Activated T-cell treated with anti-CD3 and anti-CD28 coated beads, Interleukin-2, amount 50 U/mL, for 24 hours (primary cell): ENCODE data around the gene ADNP2.
A peak's percentile ranks its signal among the peaks of the same experiment; 100 is the strongest.
"Not testable (repeated sequence)": the region's sequence is repeated elsewhere in the genome, so short reads cannot be mapped to it uniquely, and the experiment has no call there.

Experiments used
- DNase-seq: peaks from one replicate; pipeline ENCODE4 v3.0.0-alpha.2; 2020
- H3K27ac Mint-ChIP-seq: 2 replicates; pipeline ENCODE4 v1.8.0; 2020; ENCODE audit warnings: mild to moderate bottlenecking, mixed read lengths
- H3K27me3 Mint-ChIP-seq: 2 replicates; pipeline ENCODE4 v1.8.0; 2020; ENCODE audit warnings: mixed read lengths
- H3K36me3 Mint-ChIP-seq: 2 replicates; pipeline ENCODE4 v1.8.0; 2020; ENCODE audit warnings: low read depth, mixed read lengths
- H3K4me1 Mint-ChIP-seq: 2 replicates; pipeline ENCODE4 v1.8.0; 2020; ENCODE audit warnings: low read depth, mixed read lengths
- H3K4me3 Mint-ChIP-seq: 2 replicates; pipeline ENCODE4 v1.8.0; 2020; ENCODE audit warnings: mild to moderate bottlenecking, moderate library complexity, mixed read lengths
- H3K9me3 Mint-ChIP-seq: 2 replicates; pipeline ENCODE4 v1.8.0; 2020; ENCODE audit warnings: mixed read lengths

ADNP2 gene

DNA sequence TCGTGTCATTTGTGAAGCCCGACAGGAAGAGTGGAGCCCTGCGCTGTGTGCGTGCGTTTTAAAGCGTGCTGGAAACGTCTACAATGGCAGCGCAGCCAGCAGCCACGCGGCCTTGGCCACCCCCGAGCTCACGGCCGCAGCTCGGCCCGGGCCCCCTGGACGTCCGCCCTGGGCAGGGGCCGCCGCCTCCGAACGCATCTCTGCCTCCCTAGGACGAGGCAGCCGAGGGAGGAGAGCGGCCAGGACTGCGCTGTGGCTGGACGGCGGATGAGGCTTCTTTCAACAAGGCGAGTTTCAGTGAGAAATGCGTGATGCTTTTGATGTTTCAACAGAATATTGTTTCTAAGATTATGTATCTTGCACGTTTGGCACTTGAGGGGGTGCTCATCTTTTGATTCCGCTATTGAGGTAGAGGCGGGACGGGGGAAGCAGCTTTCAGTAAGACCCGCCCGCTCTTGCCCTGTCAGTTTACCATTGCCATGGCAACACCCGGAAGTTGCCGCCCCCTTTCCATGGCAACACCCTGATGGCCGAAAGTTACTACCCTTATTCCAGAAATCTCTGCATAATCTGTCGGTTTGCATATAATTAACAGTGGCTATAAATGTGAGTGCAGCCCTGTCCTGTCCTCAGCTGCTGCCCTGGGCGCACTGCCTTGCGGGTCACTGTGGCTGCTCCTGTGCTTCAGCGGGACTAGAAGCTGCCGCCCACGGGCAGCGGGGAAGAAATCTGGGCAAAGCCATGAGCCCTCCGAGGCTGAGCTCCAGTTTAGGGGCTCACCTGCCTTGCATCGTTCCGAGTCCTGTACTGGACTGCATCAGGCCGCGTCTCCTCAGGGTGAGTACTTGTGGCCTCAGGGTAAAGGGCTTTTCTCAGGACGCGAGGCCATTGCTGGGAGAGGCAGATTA is 38.6 kb downstream of the ADNP2 start:
- Mint-ChIP-seq H3K9me3 (no peaks in the 10 kb centered on the region), H3K4me1 (peaks cover 27% of the 10 kb centered on the region), H3K4me3 (peak overlapping the region; percentile 77), H3K27me3 (peaks cover 18% of the 10 kb centered on the region), H3K27ac (peak overlapping the region; percentile 56), H3K36me3 (peaks cover 21% of the 10 kb centered on the region)
- peak; percentile 80 for DNase-seq

DNA sequence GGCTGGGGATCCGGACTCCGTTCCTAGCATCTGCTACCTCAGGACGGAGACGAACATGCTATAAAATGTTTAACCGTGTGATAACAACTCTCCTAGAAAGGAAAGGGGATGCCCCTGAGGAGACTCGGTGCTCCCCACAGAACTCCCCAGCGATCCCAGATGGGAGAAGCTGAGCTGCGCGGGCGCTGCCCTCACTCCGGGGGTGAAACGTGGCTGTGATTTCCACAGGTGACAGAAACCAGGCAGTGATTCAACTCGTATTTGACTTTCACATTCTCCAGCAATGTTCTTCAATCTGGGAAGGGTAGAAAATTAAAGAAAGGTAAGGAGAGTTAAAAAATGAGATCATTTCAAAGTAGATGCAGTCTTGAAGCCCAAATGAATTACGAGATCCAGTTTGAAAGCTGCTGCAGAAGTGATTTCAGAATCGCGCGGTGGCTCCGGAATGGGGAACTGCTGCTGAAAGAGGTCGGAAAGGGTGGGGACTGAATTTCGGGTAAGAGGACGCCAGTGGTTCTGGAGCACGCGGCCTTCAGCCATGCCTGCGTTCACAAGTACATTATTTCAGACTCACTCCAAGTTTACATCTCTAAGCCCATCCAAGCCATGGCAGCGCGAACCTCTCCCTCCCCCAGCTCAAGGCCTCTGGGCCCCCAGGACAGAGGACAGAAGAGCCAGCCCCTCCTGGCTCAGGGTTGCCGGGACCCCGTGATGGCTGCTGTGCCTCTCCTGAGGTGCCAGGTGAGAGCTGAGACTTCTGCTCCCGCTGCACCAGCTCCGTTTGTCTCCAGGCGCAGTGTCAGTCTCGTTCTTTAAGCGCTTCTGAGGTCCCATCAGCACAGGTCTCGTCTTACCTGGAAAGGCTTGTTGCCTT is 39.5 kb downstream of the ADNP2 start:
- no peak for DNase-seq
- Mint-ChIP-seq H3K36me3 (peaks cover 21% of the 10 kb centered on the region), H3K27me3 (peaks cover 18% of the 10 kb centered on the region), H3K9me3 (no peaks in the 10 kb centered on the region), H3K27ac (no peak overlapping the region), H3K4me1 (peaks cover 23% of the 10 kb centered on the region), H3K4me3 (peak overlapping the region; percentile 77)

DNA sequence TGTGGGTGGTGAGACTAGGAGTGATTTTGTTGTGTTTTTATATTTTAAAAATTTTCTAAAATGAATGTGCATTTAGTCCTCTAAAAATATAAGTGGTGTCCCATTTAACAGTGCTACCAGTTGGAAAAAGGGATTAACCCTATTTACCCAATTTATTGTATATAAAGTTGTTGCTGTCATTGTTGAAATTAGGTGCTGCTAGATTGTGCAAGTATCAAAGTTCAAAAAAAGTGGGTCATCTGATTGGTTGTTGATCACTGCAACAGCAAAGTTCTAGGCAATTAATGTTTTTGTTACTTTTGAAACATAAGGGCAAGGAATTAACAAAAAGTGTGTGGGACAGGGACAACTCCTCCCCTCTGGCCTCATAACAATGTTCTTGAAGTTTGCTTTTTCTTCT is 40.6 kb downstream of the ADNP2 start:
- Mint-ChIP-seq H3K27ac (no peak overlapping the region), H3K4me1 (peaks cover 27% of the 10 kb centered on the region), H3K36me3 (peaks cover 19% of the 10 kb centered on the region), H3K27me3 (peaks cover 18% of the 10 kb centered on the region), H3K9me3 (no peaks in the 10 kb centered on the region), H3K4me3 (no peak overlapping the region)
- DNase-seq = no peak

DNA sequence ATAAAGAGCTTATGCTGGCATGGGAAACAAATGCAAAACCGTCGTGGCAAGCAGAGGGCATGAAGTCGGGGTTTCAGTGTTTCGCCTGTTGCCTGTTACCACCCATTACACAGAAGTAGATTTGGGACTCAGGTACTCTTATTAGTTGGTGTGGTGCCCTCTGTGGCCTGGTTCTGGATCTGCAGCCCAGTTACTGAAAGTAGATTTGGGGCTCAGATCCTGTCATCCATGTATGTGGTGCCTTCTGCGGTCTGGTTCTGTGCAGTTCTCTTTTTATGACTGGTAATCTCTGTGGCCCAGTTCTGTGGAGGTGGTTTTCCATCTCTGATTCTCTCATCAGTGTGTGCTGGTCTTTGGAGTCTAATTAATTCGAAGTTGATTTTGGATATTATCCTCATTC is 45.2 kb downstream of the ADNP2 start:
- Mint-ChIP-seq H3K9me3 (no peaks in the 10 kb centered on the region), H3K27me3 (peaks cover 9% of the 10 kb centered on the region), H3K4me1 (peaks cover 9% of the 10 kb centered on the region), H3K36me3 (peaks cover 2% of the 10 kb centered on the region), H3K27ac (peak overlapping the region; percentile 23), H3K4me3 (no peak overlapping the region)
- DNase-seq = peak; percentile 43

DNA sequence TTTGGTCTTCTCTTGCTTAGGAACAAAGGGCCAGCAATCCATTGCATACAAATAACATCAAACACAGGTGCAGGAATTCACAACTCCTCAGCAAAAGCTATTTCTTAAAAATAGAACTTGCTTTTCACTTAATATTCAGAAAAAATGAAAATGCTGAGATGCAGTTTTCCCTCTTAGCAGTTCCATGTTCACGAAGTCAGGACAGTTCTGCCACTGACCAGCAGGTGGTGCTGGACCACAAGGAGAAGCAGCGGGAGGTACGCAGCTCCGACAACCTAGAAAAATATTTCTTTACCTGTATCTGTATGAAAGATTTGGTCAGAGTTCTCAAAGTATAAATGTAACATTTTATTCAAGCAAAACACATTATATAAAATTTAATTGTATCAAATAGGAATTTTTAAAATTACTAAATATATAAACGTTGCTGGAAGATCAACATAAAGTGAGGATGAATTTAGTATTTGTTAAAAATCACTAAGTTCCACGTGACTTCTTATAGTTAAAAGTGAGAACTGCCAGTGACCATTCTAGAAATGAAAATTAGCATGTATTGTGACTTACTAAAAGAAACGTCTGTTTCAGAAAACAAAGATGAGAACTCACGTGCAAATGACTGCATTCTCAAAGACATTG is 48.8 kb downstream of the ADNP2 start:
- no peaks in the 10 kb centered on the region for H3K9me3 Mint-ChIP-seq
- H3K36me3 Mint-ChIP-seq = no peaks in the 10 kb centered on the region
- peaks cover 11% of the 10 kb centered on the region for H3K4me1 Mint-ChIP-seq
- DNase-seq = peak; percentile 82
- H3K4me3 Mint-ChIP-seq = no peak overlapping the region
- no peak overlapping the region for H3K27ac Mint-ChIP-seq
- peaks cover 29% of the 10 kb centered on the region for H3K27me3 Mint-ChIP-seq

DNA sequence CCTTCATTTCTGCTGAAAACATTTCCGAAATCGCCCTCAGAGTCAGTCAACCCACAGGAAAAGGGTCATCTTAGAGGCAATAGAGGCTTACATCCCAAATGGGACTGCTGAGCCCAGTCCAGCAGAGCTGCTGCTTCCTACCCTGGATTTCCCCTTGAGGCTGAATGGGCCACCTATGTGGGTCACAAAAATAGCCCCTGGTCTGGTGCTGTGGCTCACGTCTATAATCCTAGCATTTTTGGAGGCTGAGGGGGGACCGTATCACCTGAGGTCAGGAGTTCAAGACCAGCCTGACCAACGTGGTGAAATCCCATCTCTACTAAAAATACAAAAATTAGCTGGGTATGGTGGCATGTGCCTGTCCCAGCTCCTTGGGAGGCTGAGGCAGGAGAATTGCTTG is 49.3 kb downstream of the ADNP2 start:
- DNase-seq = no peak
- no peaks in the 10 kb centered on the region for H3K36me3 Mint-ChIP-seq
- H3K9me3 Mint-ChIP-seq = no peaks in the 10 kb centered on the region
- peaks cover 33% of the 10 kb centered on the region for H3K27me3 Mint-ChIP-seq
- H3K4me1 Mint-ChIP-seq = peaks cover 11% of the 10 kb centered on the region
- no peak overlapping the region for H3K27ac Mint-ChIP-seq
- no peak overlapping the region for H3K4me3 Mint-ChIP-seq

DNA sequence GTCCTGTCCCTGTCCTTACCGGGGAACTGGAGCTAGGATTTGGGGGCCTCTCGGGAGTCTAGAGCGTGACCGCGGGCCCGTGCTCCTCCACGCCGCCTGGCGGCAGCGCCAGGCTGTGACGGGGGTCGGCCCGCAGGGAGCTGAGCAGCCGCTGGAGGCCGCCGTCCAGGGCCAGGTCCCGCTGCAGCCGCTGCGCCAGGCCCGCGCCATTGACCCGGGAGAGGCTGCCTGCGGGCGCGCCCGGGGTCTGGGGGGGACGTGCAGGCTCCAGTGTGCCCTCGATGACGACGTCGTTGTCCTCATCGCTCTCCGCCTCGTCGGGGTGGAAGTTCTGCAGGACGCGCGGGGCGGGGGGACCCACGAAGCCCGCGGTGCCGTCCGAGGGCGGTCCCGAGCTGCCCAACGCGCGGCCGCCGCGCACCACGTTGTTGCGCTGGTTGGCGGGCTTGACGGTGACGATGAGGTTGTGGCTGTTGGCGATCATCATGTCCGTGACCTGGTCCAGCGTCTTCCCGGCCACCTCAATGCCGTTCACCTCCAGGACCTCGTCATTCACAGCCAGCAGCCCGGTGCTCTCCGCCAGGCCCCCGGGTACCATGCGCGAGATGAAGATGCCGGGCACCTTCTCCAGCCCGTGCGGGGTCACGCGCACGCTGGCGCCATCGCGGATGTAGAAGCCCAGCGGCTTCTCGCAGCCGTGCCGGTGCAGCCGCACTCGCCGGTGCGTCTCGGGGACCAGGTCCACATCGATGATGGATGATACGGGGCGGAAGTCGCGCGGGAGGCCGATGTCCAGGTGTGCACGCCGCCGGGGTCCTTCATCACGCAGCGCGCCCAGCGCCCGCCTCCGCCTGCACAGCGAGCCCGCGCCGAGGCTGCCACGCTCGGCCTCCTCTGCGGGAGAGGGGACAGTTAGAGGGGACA is 50.9 kb downstream of the ADNP2 start:
- H3K27ac Mint-ChIP-seq = no peak overlapping the region
- H3K4me3 Mint-ChIP-seq = peak overlapping the region; percentile 20
- H3K27me3 Mint-ChIP-seq = peaks cover 37% of the 10 kb centered on the region
- H3K36me3 Mint-ChIP-seq = no peaks in the 10 kb centered on the region
- H3K4me1 Mint-ChIP-seq = peaks cover 2% of the 10 kb centered on the region
- H3K9me3 Mint-ChIP-seq = peaks cover 9% of the 10 kb centered on the region
- DNase-seq = peak; percentile 62

DNA sequence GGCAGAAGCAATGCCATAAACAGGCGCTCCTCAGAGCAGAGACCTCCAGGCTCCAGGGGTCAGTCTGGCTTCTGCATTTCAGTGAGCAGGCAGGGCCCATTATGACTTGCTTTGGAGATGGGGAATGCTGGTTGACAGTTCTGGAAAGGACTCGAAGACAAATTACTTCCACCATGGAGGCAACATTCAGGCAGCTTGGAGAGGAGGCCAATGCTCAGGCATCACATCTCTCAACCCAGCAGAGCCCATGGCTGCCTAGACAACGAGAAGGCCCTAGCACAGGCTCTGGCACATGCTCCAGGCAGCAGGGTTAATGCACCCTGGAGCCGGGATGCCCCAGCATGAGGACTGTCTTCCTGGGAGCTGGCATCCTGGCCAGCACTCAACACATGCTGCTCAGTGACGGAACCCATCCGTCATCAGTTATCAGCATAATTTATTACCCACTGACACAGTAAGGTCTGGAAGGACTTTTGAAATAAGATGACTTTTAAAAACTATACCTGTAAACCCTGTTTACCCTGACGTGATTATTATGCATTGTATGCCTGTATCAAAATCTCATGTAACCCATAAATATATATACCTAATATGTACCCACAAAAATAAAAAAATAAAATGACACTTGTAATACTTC is 52.8 kb downstream of the ADNP2 start:
- peaks cover 2% of the 10 kb centered on the region for H3K4me1 Mint-ChIP-seq
- H3K9me3 Mint-ChIP-seq = peaks cover 11% of the 10 kb centered on the region
- DNase-seq = no peak
- peaks cover 40% of the 10 kb centered on the region for H3K27me3 Mint-ChIP-seq
- no peak overlapping the region for H3K27ac Mint-ChIP-seq
- H3K4me3 Mint-ChIP-seq = no peak overlapping the region
- H3K36me3 Mint-ChIP-seq = no peaks in the 10 kb centered on the region

DNA sequence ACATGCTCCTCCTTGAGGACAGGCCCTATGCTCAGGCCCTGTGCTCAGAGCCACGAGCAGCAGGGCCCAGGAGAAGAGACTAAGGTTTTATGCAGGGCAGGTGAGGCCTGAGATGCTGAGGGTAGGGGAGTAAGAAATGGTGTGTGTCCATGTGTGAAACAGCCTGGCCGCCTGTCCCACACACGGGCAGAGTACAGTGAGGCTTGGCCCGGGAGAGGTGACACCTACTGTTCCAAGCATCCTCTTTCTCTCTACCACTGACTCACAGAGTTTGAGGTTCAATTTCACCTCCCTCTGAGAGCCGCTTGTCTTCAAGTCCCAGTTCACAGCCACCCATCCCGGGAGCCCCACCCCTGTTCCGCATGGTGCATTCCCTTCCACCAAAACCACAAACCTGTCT is 54.1 kb downstream of the ADNP2 start:
- H3K27ac Mint-ChIP-seq = no peak overlapping the region
- DNase-seq = no peak
- H3K4me1 Mint-ChIP-seq = peaks cover 2% of the 10 kb centered on the region
- H3K4me3 Mint-ChIP-seq = no peak overlapping the region
- H3K27me3 Mint-ChIP-seq = peaks cover 40% of the 10 kb centered on the region
- no peaks in the 10 kb centered on the region for H3K36me3 Mint-ChIP-seq
- peaks cover 11% of the 10 kb centered on the region for H3K9me3 Mint-ChIP-seq

DNA sequence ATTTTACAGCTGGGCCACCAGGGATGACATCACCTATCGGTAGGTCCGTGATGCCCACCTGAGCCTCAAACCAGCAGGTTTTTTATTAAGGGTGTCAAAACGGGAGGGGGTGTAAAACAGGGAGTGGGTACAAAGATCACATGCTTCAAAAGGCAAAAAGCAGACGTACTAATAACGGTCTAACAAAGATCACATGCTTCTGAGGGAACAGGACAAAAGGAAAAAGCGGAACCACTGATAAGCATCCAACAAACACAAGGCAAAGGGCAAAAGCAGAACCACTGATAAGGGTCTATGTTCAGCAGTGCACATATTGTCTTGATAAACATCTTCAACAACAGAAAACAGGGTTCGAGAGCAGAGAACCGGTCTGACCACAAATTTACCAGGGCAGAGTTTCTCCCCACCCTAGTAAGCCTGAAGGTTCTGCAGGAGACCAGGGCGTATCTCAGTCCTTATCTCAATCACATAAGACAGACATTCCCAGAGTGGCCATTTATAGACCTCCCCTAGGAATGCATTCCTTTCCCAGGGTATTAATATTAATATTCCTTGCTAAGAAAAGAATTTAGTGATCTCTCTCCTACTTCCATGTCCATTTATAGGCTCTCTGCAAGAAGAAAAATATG is 55.8 kb downstream of the ADNP2 start:
- H3K27ac Mint-ChIP-seq, H3K4me1 Mint-ChIP-seq, DNase-seq, H3K36me3 Mint-ChIP-seq, H3K4me3 Mint-ChIP-seq: not testable (repeated sequence)
- Mint-ChIP-seq H3K9me3 (peaks cover 11% of the 10 kb centered on the region), H3K27me3 (peaks cover 45% of the 10 kb centered on the region)

DNA sequence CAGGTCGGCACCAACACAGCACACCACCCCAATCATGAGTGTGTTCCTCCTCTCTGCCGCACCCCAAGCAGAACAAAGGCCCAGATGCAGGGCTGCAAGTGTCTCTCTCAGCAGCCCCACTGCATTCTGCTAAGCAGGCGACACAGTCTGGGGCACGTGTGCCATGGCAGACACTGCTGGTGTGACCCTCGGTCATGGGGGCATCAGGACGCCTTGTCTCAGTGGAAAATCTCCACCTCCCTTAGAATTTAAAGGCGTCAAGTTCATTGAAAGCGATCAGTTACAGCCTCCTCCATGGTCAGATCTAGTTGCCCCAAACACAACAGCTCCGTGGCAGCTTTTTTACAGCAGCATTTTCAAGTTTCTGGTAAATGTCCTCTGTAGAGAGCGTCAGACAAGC is 57.2 kb downstream of the ADNP2 start:
- H3K4me1 Mint-ChIP-seq = peaks cover 4% of the 10 kb centered on the region
- no peak overlapping the region for H3K4me3 Mint-ChIP-seq
- DNase-seq = no peak
- peaks cover 49% of the 10 kb centered on the region for H3K27me3 Mint-ChIP-seq
- H3K27ac Mint-ChIP-seq = no peak overlapping the region
- H3K36me3 Mint-ChIP-seq = no peaks in the 10 kb centered on the region
- H3K9me3 Mint-ChIP-seq = peaks cover 11% of the 10 kb centered on the region

DNA sequence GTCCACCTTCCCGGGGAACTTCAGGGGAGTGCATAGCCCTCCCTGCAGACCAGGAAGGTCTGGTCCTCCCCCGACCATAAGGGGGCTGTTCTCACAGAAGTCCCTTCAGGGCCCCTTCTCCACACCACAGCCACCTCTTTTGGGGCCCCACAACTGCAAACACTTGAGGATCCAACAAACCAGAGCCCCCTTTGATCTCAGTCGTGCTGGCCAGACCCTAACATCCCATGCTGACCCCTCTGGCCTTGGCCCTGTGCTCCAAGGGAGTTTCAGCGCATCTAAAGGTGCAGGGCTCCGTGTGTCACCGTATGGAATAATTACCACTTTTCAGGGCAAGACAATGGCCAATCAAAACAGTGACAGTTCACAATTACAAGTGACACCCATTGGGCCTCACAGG is 57.7 kb downstream of the ADNP2 start:
- no peak for DNase-seq
- H3K9me3 Mint-ChIP-seq = peaks cover 11% of the 10 kb centered on the region
- H3K4me3 Mint-ChIP-seq = no peak overlapping the region
- H3K27ac Mint-ChIP-seq = no peak overlapping the region
- no peaks in the 10 kb centered on the region for H3K36me3 Mint-ChIP-seq
- H3K4me1 Mint-ChIP-seq = peaks cover 7% of the 10 kb centered on the region
- H3K27me3 Mint-ChIP-seq = peaks cover 52% of the 10 kb centered on the region

DNA sequence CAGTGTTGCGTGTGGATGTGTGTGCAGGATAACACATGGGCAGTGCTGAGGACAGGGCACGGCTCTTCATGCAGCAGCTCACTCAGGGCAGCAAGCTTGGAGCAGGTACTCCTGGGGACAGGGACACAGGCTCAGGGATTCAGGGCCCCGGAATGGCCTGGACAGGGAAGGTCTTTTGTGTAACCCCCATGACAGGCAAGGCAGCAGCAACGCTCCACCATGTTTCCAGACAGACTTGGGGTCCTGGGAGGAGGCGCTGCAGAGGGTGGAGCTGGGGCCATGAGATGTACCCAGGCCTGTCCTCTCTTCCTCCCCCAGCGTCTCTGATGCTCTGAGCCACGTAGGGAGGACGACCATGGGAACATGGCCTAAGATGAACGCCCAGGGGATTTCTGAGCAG is 58.3 kb downstream of the ADNP2 start:
- H3K36me3 Mint-ChIP-seq = no peaks in the 10 kb centered on the region
- H3K27ac Mint-ChIP-seq = no peak overlapping the region
- peaks cover 7% of the 10 kb centered on the region for H3K4me1 Mint-ChIP-seq
- no peak overlapping the region for H3K4me3 Mint-ChIP-seq
- peaks cover 54% of the 10 kb centered on the region for H3K27me3 Mint-ChIP-seq
- peaks cover 11% of the 10 kb centered on the region for H3K9me3 Mint-ChIP-seq
- no peak for DNase-seq
